Tibial nerve (tissue), 3 donors: ENCODE data around the gene CTNND2.

Experiments
- POLR2A ChIP-seq, 2 donors: fragments of 450-650 bp; IDR thresholded peaks; one replicate each; pipeline ENCODE4 v1.6.1; 2017; ENCODE audit warnings: antibody characterized with exemption in 2 of 2, mild to moderate bottlenecking in 2 of 2, moderate library complexity in 2 of 2
- TF ChIP-seq, protein P1 (sequence below), 5 experiments: fragments of 200-600 bp in 3 of 5; fragments of 450-650 bp in 2 of 5; sonication (generic) in 3 of 5; IDR thresholded peaks; one replicate each; pipeline ENCODE4 v1.5.1; 2016 to 2019; ENCODE audit warnings: antibody characterized with exemption in 5 of 5, mild to moderate bottlenecking in 3 of 5, moderate library complexity in 2 of 5

DNA sequence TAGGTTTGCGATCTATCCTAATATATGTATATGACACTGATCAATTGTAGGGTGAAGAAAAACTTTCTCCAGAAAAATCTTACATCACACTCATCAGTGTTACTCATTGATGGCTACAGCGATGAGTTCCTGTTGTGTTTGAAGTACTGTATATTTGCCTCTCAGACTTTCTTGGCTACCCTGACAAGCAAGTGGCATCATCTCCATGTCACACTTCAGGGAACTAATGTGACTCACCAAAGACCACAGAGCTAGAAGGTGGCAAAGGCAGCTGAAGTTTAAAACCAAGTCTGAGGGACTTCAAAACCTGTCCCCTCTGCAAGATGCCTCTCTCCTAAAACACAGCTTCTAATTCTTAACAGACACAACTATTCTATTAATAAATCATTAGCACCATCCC, 451.4 kb downstream of the CTNND2 start:
- TF ChIP-seq, protein P1, sequence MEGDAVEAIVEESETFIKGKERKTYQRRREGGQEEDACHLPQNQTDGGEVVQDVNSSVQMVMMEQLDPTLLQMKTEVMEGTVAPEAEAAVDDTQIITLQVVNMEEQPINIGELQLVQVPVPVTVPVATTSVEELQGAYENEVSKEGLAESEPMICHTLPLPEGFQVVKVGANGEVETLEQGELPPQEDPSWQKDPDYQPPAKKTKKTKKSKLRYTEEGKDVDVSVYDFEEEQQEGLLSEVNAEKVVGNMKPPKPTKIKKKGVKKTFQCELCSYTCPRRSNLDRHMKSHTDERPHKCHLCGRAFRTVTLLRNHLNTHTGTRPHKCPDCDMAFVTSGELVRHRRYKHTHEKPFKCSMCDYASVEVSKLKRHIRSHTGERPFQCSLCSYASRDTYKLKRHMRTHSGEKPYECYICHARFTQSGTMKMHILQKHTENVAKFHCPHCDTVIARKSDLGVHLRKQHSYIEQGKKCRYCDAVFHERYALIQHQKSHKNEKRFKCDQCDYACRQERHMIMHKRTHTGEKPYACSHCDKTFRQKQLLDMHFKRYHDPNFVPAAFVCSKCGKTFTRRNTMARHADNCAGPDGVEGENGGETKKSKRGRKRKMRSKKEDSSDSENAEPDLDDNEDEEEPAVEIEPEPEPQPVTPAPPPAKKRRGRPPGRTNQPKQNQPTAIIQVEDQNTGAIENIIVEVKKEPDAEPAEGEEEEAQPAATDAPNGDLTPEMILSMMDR (IDR thresholded peaks at IDR 0.05), result no peak
- TF ChIP-seq POLR2A (IDR thresholded peaks at IDR 0.05), result no peak
